ELF-1 (cell line): ENCODE results near the gene TCIRG1.

Experiments
- DNase-seq: peaks from one replicate; pipeline ENCODE4 v3.0.0-alpha.2; 2016; ENCODE audit warnings: low read depth, low spot score

TCIRG1 gene

GRCh38 chr11:68036717-68037239 is 2.0 kb upstream of the TCIRG1 start:
- DNase-seq = no peak

DNA sequence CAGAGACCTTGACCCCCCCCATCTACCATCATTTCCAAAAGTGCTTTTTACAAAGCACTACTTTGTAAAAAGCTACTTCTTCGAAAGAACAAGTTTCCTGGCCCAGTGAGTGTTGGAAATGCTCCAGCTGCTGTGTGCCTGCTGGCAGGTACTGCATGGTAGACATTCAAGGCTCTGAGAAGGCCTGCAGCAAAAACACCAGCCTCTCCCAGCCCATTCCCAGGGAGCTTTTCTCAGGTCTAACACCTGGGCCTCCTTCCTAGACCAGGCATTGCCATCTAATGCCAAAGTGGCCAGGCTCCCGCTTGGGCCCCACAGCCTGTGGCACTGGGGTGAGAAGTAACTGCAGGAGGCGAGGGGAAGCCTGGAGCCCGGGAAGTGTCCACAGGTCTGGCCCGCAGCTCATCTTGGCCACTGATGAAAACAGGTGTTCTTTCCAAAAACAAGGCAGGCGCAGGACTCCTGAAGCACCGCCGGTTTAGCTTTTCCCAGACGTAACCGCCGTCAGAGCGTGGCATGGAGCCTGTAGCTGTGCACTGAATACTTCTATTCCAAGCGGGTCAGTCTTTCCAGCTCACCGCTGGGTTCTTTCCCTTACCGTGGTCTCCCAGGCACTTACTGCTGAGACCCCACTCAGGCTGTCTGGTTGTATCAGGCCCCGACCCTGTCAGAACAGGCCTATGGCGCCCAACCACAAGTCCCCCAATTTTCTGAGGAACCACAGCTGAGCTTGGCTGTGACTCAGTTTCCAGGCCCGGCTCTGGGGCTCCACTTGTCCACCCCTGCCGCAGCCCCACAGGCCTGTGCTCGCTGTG is 1.2 kb upstream of the TCIRG1 start:
- no peak for DNase-seq

DNA sequence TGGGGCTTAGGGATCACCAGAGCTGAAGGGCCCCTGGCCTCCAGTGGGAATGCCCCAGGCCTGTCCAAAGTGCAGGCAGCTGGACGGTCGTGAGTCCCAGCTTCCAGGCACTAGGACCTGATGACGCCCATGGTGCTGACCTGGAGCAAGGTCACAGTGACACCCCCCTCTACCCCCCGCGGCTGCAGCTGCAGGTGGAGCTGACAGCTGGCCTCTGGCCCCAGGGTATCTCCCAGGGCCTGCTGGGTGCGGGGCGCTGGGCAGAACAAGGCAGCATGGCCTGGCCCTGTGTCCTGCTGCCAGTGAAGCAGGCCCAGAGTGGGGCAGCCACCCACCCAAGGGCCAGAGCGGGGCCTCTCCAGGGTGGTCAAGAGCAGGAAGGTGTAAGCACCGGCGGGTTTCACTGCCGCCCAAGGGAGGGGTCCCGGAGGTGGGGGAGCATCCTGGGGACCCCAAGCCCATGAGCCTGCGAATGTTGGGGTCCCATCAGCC is 553 bp upstream of the TCIRG1 start:
- peak; percentile 48 for DNase-seq

DNA sequence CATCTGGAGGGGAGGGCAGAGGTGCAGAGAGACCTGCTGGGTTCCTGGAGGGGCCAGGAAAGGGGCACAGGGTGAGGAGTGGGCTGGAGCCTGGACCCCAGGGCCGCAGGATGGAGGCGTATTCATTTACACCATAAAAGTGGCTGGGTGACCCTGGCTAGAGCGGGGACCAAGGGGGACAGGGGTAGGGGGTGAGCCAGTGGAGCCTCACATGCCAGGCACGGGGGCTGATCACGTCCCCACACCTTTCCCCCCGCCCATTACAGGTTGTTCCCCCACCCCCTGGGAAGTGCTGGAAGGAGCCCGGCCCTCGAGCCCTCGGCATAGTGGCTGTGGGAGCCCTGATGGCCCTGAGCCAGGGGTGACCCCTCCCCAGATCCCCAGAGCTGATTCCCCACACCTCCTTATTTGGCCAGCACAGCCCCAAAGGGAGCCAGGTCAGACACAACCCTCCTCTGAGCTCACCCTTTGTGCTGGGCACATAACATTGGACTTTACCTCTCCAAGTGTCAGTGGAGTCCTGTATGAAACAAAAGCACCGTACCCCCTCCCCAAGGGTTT is 781 bp downstream of the TCIRG1 start:
- no peak for DNase-seq

DNA sequence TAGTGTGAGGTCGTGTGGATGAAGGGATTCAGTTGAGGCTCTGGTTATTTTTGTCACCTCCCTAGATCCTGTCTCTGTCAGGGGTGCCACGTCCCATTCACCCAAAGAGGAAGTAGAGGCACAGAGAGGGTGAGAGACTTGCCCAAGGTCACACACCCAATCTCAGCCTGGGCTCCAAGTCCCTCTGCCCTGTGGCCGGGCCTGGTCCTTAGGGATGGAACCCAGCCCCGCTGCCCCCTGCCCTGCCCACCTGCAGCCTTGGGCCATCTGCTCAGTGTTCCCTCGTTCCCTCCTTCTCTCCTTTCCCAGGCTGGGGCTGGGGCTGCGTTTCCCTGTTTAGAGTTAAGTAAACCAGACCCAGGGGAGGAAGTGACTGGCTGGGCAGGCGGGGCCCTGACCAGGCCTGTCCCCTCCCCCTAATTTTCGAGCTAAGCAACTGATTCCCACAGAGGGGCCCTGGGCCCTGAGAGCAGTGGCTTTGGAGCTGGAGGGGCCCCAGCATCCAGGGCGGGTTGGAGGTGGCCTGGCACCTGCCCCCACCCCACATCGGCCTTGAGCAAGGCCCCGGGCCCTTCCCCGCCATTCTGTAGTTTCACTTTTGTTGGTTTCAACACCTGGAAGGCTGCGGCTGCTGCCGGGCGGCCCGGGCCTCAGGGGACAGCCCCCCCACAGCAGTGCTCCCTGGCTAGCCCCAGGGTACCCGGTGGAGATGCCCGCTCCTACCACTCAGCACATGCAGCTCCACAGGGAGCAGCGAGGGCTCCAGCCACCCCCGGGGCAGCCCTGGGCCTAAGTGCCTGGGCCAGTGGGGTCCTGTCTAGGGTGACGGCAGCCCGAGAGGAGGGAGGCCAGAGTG is 1.5 kb downstream of the TCIRG1 start:
- peak; percentile 86 for DNase-seq

- no peak for DNase-seq
These were observed 2.2 kb downstream of the TCIRG1 start for GRCh38 chr11:68040957-68041591.

DNA sequence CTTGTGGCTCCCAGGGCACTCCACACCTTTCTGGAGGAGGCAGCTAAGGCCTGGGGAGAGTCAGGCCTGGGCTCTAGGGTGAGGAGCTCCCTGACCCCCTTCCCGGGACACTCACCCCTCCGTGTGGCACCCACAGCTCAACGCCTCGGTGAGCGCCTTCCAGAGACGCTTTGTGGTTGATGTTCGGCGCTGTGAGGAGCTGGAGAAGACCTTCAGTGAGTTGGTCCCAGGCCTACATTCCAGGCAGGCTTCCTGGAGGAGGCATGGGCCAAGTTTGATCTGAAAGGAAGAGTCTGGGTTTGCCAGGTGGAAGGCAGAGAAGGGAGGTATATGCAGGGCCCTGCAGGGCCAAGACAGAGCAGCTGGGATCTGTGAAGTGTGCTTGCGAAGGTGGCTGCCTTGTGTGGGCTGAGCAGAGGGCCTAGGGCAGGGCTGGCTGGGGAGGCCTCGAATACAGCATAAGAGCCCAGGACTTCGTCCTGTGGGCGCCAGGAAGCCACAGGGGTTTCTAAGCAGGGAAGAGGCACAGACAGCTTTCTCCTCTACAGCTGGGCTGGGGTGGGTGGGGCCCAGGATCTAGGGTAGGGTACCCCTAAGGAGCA is 2.9 kb downstream of the TCIRG1 start:
- no peak for DNase-seq

GRCh38 chr11:68042219-68043028 is 3.6 kb downstream of the TCIRG1 start:
- DNase-seq = no peak

GRCh38 chr11:68043029-68043348 is 4.2 kb downstream of the TCIRG1 start:
- DNase-seq = no peak

- peak; percentile 43 for DNase-seq
These were observed 4.7 kb downstream of the TCIRG1 start for GRCh38 chr11:68043349-68044144.

DNA sequence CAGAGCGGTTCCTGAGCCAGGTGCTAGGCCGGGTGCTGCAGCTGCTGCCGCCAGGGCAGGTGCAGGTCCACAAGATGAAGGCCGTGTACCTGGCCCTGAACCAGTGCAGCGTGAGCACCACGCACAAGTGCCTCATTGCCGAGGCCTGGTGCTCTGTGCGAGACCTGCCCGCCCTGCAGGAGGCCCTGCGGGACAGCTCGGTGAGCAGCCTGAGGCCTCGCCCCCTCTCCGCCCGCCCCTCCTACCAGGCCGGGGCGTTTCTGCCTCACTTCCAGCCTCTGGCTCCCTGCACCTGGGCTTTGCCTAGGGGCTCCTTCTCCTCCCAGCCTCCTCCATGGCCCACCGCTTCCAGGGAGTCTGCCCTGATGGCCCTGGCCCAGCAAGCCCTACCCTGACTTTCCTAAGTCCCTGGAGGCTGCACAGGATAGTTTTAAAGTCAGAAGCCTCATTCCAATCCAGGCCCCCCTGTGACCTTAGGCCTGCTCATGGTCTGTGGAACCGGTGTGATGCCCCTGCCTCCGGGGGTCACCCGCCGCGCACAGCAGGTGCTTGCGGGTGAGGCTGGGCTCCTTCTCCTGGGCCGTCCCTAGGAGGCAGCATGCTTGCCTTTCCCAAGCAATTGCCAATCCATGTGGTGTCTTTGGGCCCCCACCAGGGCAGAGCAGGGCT is 5.5 kb downstream of the TCIRG1 start:
- DNase-seq = peak; percentile 64

- DNase-seq = no peak
These were observed 6.1 kb downstream of the TCIRG1 start for GRCh38 chr11:68044898-68045351.

GRCh38 chr11:68047437-68048290 is 8.8 kb downstream of the TCIRG1 start:
- no peak for DNase-seq

- DNase-seq = no peak
These were observed 10.1 kb downstream of the TCIRG1 start for GRCh38 chr11:68048681-68049508.

DNA sequence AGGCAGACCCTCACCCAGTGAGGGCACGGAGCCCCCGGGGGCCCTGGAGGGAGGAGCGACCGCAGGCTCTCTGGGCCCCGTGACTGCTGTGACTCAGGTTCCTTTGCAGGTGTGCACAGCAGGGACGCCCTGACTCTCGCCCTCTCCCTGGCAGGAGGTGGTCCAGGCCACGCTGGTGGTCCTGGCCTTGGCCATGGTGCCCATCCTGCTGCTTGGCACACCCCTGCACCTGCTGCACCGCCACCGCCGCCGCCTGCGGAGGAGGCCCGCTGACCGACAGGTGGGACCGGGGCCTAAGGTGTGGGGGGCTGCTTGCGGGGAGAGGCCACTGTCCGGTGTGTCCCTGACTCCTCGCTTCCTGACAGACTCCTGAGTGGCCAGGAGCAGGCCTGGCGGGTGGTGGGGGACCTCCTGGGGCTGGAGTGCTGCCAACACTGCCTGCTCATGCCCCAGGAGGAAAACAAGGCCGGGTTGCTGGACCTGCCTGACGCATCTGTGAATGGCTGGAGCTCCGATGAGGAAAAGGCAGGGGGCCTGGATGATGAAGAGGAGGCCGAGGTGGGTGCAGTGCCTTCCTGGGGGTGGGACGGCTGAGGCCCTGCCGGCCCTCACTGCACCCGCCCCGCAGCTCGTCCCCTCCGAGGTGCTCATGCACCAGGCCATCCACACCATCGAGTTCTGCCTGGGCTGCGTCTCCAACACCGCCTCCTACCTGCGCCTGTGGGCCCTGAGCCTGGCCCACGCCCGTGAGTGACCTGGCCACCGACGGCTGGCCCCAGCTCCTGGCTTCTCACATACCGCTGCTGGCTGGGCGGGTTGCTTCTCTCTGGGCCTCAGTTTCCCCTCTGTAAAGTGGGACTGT is 10.9 kb downstream of the TCIRG1 start:
- no peak for DNase-seq

DNA sequence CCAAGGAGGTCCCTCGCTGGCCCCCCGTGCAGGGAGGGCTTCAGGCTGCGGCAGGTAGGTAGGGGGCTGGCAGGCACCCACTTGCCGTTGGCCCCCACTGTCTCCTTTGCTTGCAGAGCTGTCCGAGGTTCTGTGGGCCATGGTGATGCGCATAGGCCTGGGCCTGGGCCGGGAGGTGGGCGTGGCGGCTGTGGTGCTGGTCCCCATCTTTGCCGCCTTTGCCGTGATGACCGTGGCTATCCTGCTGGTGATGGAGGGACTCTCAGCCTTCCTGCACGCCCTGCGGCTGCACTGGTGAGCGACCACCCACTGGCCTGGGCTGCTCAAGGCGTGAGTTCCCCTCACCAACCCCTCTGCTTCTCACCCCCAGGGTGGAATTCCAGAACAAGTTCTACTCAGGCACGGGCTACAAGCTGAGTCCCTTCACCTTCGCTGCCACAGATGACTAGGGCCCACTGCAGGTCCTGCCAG is 11.6 kb downstream of the TCIRG1 start:
- DNase-seq = no peak
